Vagina (tissue), 2 donors: ENCODE measurements around the gene OPN1SW.

Experiments
- POLR2A ChIP-seq, 2 donors: fragments of 450-650 bp; IDR thresholded peaks; one replicate each; pipeline ENCODE4 v1.6.1; 2017; ENCODE audit warnings: antibody characterized with exemption in 2 of 2, mild to moderate bottlenecking in 2 of 2, moderate library complexity in 2 of 2
- POLR2AphosphoS5 ChIP-seq, 2 donors: sonication (generic); formaldehyde crosslinking; IDR thresholded peaks; one replicate each; pipeline ENCODE4 v1.9.0; 2017; ENCODE audit warnings: antibody characterized with exemption in 2 of 2, mild to moderate bottlenecking in 2 of 2, low read depth in 1 of 2; ENCODE audit not compliant: insufficient read depth in 1 of 2
- TF ChIP-seq, protein P1 (sequence below), 3 experiments: fragments of 450-650 bp in 2 of 3; fragments of 200-600 bp in 1 of 3; sonication (generic) in 1 of 3; IDR thresholded peaks; one replicate each; pipeline ENCODE4 v1.5.1; 2017 to 2019; ENCODE audit warnings: antibody characterized with exemption in 3 of 3, mild to moderate bottlenecking in 2 of 3, moderate library complexity in 2 of 3

DNA sequence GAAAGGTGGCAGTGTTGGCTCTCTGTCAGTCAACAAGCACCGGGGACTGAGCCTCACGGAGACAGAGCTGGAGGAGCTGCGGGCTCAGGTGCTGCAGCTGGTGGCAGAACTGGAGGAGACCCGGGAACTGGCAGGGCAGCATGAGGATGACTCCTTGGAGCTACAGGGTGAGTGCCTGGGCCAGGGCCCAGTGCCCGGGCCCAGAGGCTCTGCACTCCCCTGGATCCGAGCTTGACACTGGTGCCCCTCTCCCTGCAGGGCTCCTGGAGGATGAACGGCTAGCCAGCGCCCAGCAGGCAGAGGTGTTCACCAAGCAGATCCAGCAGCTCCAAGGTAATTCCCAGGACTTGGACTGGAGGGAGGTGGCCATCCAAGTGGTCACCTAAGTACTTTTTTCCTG, 18.8 kb upstream of the OPN1SW start:
- TF ChIP-seq, protein P1, sequence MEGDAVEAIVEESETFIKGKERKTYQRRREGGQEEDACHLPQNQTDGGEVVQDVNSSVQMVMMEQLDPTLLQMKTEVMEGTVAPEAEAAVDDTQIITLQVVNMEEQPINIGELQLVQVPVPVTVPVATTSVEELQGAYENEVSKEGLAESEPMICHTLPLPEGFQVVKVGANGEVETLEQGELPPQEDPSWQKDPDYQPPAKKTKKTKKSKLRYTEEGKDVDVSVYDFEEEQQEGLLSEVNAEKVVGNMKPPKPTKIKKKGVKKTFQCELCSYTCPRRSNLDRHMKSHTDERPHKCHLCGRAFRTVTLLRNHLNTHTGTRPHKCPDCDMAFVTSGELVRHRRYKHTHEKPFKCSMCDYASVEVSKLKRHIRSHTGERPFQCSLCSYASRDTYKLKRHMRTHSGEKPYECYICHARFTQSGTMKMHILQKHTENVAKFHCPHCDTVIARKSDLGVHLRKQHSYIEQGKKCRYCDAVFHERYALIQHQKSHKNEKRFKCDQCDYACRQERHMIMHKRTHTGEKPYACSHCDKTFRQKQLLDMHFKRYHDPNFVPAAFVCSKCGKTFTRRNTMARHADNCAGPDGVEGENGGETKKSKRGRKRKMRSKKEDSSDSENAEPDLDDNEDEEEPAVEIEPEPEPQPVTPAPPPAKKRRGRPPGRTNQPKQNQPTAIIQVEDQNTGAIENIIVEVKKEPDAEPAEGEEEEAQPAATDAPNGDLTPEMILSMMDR (IDR thresholded peaks at IDR 0.05), result no peak
- TF ChIP-seq POLR2A (IDR thresholded peaks at IDR 0.05) (no peak), POLR2AphosphoS5 (IDR thresholded peaks at IDR 0.05; ENCODE audit: insufficient read depth in 1 of 2, low read depth in 1 of 2) (no peak)
